Inflammatory macrophage (primary cell): ENCODE results near the gene PDZK1IP1.

ENCODE experiments used
- DNase-seq, 2 donors: peaks; one replicate each; pipeline ENCODE4 v3.0.0-alpha.2; 2020 to 2022
- total RNA-seq, 18 experiments: gene quantifications; one replicate each; lab custom pipeline; 2026; ENCODE audit warnings: mixed read lengths in 6 of 18, inconsistent platforms in 2 of 18; lab: John Stamatoyannopoulos, UW

The PDZK1IP1 gene
- total RNA-seq, result 0 to 0.03 (median 0) reads per million in 18 experiments

GRCh38 chr1:47189844-47190508 is at the start of gene PDZK1IP1:
Gene PDZK1IP1 (minus strand): TSS chr1:47190036. CDS start chr1:47189932, 104 bp downstream.
- DNase-seq, result no peak

GRCh38 chr1:47238935-47239592 is 49.2 kb upstream of the PDZK1IP1 start:
- DNase-seq, result no peak

DNA sequence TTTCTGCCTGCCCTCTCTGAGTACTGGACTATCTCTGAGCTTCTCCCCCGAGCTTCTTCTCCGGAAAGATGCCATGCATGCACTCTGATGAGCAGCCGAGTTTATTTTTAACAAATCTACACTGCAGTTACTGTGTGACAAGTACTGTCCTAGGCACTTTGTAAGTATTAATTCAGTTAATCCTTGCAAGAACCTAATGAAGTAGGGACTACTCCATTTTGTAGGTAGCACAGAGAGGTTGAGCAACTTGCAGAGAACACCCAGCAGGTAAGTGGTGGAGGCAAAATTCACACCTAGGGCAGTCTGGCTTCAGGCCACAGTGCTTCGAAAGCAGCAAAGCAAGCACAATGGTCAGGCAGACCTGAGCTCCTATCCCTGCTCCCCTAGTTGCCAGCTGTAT is 46.0 kb upstream of the PDZK1IP1 start:
- no peak for DNase-seq

DNA sequence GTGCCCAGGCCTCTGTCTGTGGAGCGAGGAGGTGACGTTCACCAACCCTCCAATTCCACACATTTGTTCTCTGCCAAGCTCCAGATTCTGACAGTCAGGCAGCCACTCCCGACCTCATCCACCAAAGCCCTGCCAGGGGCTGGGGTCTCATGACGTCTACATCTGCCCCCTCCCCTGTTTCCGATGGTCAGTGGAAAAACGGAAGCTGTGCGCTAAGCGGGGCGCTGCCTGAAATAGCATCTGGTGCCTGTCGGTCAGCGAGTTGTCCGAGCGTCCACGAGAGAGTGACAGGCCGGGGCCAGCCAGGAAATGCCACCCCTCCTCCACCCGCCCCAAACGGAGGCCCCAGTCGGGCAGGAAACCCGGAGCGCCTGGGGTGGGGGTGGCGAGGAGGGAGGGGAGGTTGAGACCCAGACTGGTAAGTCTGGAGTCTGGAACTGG is 45.4 kb upstream of the PDZK1IP1 start:
- no peak for DNase-seq

DNA sequence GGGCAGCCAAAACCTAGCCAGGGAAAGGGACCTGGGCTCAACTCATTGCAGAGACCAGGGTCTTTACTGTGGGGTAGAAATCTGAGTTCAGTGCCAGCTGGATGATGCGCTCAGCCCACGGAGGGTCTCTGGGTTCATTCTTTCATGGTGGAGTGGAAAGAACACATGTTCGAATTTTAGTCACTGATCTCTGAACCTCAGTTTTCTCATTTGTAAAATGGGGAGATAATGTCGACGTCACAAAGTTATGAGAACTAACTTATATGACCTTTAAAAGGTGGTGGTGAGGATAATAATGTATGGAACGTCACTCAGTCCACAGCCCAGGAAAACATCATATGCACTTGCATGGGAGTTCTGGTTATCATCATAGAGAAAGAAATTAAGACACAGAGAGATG is 43.4 kb upstream of the PDZK1IP1 start:
- no peak for DNase-seq

DNA sequence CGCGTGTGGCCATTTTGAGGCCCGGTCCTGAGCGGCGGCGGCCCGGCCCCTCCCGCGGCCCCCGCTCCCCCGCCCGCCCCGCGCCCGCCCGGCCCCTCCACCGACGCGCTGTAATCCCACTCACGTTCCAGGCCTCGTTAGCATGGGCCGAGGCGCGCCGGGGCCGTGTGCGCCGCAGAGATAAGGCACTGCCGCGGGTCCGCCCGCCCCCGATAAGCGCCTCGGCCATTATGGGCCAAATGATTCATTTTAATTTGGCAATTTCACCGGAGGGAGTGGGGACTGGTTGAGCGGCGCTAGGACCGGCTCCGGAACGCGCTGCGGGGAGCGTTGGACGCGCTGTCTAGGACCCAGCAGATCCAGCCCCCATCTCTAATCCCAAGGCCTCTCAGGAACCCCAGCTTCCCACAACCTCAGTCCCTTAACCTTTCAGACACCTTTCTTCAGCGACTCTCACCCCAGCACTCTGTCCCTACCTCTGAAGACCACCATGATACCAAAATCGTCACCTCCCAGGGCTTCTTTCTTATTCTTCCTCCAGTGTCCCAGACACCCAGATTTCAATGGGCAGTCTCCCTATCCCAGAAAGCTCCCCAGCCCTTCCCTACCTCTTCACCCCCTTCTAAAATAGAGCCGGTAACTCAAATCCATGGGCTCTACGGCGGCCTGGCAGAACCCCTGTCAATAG is 42.5 kb upstream of the PDZK1IP1 start, which contains the start of gene TAL1:
TSS of gene TAL1 (minus strand) at position 39 of the 688 bp plus-strand sequence. CDS start 6,337 bp downstream, outside the sequence.
- DNase-seq, result no peak

GRCh38 chr1:47231301-47232186 is 41.7 kb upstream of the PDZK1IP1 start:
- peak; percentile 63 to 64 for DNase-seq

DNA sequence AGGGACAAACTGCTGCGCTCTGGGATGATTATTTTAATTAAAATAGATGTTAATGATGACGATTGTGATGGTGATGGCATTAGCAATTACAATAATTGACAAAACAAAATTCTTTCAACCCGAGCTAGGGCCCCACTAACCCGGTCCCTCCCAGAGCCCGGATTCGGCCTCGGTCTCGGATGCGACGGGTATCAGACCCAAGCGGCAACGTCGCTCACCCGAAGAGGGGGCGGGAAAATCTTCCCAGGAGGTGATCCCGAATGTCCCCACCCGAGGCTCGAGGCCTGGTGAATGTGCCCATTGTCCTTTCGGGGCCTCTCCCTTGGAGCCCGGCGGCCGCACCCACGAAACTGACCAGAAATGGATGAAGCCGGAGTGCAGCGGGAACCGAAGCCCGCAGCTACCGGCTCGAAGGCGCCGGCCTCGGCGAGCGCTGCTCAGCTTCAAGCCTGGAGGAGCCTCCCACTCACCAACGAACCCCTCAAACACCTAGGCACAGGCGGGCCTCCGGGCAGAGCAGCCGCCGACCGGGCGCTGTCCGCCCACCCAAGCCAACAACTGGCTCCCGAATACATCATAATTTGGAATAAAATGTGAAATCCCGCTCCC is 41.0 kb upstream of the PDZK1IP1 start:
- no peak for DNase-seq

GRCh38 chr1:47229886-47230691 is 40.3 kb upstream of the PDZK1IP1 start:
- no peak for DNase-seq

GRCh38 chr1:47229031-47229885 is 39.4 kb upstream of the PDZK1IP1 start:
- no peak for DNase-seq

DNA sequence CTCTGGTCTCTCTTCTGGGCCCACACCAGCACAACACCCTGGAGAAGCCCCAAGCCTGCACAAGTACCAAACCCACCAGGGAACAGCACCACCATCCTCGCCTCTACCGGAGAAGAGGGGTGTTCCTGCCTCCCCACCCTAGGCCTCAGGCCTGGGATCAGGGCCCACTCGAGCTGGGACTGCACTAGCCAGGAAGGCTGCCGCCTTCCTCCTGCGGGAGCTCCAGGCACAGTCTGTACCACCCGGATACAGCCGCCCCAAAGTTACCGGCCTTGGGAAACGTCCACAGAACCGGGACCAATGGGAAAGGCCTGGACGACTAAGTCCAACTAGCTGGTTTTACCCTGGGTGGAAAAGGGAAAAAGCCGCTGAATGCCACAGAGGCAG is 38.8 kb upstream of the PDZK1IP1 start:
- DNase-seq, result no peak

DNA sequence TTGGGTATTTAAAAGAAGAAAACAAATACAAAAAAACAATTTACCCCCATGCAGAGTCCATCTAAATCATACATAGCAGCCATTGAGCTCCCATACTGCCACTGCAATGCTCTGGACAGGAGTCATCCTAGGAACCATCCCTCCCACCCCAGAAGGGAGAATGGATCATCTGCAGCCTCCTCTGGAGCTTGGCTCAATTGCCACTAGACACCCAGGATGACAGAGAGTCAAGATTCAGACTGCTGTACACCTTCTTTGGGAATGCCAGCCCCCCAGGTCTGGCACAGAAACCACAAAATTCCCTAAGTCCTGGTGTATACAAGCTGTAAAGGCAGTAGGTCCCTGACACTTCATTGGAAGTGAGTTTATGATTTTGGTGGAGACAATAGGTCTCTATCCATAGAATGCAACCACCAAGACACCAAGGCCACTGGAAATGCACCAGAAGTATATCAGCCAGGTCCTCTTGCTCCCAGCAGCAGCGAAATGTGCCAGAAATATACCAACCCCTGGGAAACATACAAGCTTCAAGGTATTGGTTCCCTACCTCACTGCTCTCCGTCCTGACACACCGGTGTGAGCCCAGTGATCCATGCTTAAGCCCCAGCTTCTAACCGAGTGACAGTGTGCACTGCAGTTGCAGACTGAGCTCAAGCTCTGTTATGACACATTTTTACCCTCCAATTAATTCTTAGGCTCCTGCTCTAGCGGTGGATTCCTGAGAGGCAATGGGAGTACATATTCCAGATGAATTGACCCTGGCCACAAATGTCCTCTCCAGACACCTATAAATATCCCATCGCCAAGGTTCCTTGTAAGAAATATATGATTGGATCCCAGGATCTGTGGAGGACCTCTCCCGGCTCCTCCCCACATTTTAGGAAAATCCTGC is 37.8 kb upstream of the PDZK1IP1 start:
- DNase-seq, result no peak

DNA sequence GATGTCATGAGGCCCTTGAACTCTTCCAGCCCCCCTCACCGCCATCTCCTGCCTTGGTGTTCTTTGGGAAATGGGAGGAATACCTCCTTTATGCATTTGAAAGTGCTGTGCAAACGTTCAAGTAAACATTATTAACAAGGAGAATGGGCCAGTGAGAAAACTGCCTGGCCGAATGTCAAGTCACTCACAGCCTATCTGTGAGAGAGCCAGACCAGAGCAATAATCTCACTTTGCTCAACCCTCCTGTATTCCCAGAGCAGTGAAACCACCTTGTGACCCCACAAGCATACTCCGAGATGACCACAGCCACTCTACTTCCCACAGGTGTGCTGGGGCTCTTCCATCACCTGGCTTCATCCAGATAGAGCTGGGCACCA is 37.0 kb upstream of the PDZK1IP1 start:
- no peak for DNase-seq

- no peak for DNase-seq
Observed at GRCh38 chr1:47226121-47226838, 36.4 kb upstream of the PDZK1IP1 start.

- DNase-seq, result no peak
Observed at GRCh38 chr1:47225430-47226100, 35.7 kb upstream of the PDZK1IP1 start.

GRCh38 chr1:47224676-47225399 is 35.0 kb upstream of the PDZK1IP1 start:
- no peak for DNase-seq
